ENCODE data around the gene CUL4A. TPM values are rescaled to one million over a fixed set of nuclear protein-coding genes. Genes with fewer than 3 reads are reported as not detected.

The CUL4A gene
- total and polyA plus RNA-seq, 2 experiments from 2014 or later, result 52.2 to 85.3 TPM

GRCh38 chr13:113273851-113274590 is 64.6 kb downstream of the CUL4A start:
- peak overlapping the region; percentile 15 for H3K4me2 ChIP-seq
- no peak overlapping the region for H2AFZ ChIP-seq
- no peaks in the 10 kb centered on the region for H3K9me2 ChIP-seq (replicated peaks; ENCODE audit: insufficient read depth)
- no peaks in the 10 kb centered on the region for H3K27me3 ChIP-seq
- no peaks in the 10 kb centered on the region for H4K20me1 ChIP-seq (ENCODE audit: insufficient read depth, poor library complexity, severe bottlenecking)
- no peak overlapping the region for H3K4me3 ChIP-seq
- 88% methylated on average over 15 of the region's 15 CpGs for WGBS (ENCODE audit: low lambda C conversion rate, missing lambda C conversion rate)
- no peaks in the 10 kb centered on the region for H3K36me3 ChIP-seq (replicated peaks; ENCODE audit: insufficient read depth, low read depth)
- peak overlapping the region; percentile 94 for H3K27ac ChIP-seq
- no peaks in the 10 kb centered on the region for H3K9me3 ChIP-seq (ENCODE audit: low read depth)
- H3K79me2 ChIP-seq, result no peaks in the 10 kb centered on the region
- no peak for TF ChIP-seq CTCF (IDR thresholded peaks at IDR 0.05; ENCODE audit: poor library complexity)
- TF ChIP-seq EZH2phosphoT487 (IDR thresholded peaks at IDR 0.05; ENCODE audit: low read depth, severe bottlenecking, unreplicated experiment), result no peak
- no peak for TF ChIP-seq EZH2 (IDR thresholded peaks at IDR 0.05; ENCODE audit: borderline replicate concordance)
- peak; percentile 76 for DNase-seq (ENCODE audit: low spot score)
- H3K4me1 ChIP-seq (ENCODE audit: insufficient read depth), result peaks cover 22% of the 10 kb centered on the region

GRCh38 chr13:113274721-113275120 is 65.3 kb downstream of the CUL4A start:
- no peaks in the 10 kb centered on the region for H3K79me2 ChIP-seq

GRCh38 chr13:113275387-113275786 is 66.0 kb downstream of the CUL4A start:
- no peaks in the 10 kb centered on the region for H4K20me1 ChIP-seq (ENCODE audit: insufficient read depth, poor library complexity, severe bottlenecking)
- no peak overlapping the region for H2AFZ ChIP-seq
- H3K9me3 ChIP-seq (ENCODE audit: low read depth), result no peaks in the 10 kb centered on the region
- H3K36me3 ChIP-seq (replicated peaks; ENCODE audit: insufficient read depth, low read depth), result no peaks in the 10 kb centered on the region
- H3K4me2 ChIP-seq, result no peak overlapping the region
- DNase-seq (ENCODE audit: low spot score), result peak; percentile 71
- H3K4me1 ChIP-seq (ENCODE audit: insufficient read depth), result peaks cover 22% of the 10 kb centered on the region
- no peaks in the 10 kb centered on the region for H3K79me2 ChIP-seq
- no peaks in the 10 kb centered on the region for H3K27me3 ChIP-seq
- 34% methylated on average over 3 of the region's 3 CpGs for WGBS (ENCODE audit: low lambda C conversion rate, missing lambda C conversion rate)
- TF ChIP-seq CTCF (IDR thresholded peaks at IDR 0.05; ENCODE audit: poor library complexity), result peak; percentile 65
- TF ChIP-seq EZH2phosphoT487 (IDR thresholded peaks at IDR 0.05; ENCODE audit: low read depth, severe bottlenecking, unreplicated experiment), result no peak
- TF ChIP-seq EZH2 (IDR thresholded peaks at IDR 0.05; ENCODE audit: borderline replicate concordance), result no peak
- H3K9me2 ChIP-seq (replicated peaks; ENCODE audit: insufficient read depth), result no peaks in the 10 kb centered on the region
- H3K4me3 ChIP-seq, result no peak overlapping the region
- H3K27ac ChIP-seq, result peak overlapping the region; percentile 94

More at GRCh38 chr13:113274721-113275120, 65.3 kb downstream of the CUL4A start:
- DNase-seq (ENCODE audit: low spot score), result no peak
- no peak for TF ChIP-seq EZH2phosphoT487 (IDR thresholded peaks at IDR 0.05; ENCODE audit: low read depth, severe bottlenecking, unreplicated experiment)
- TF ChIP-seq CTCF (IDR thresholded peaks at IDR 0.05; ENCODE audit: poor library complexity), result no peak
- TF ChIP-seq EZH2 (IDR thresholded peaks at IDR 0.05; ENCODE audit: borderline replicate concordance), result no peak
- Histone ChIP-seq H3K4me1 (ENCODE audit: insufficient read depth) (peaks cover 22% of the 10 kb centered on the region), H3K9me2 (replicated peaks; ENCODE audit: insufficient read depth) (no peaks in the 10 kb centered on the region), H3K36me3 (replicated peaks; ENCODE audit: insufficient read depth, low read depth) (no peaks in the 10 kb centered on the region), H4K20me1 (ENCODE audit: insufficient read depth, poor library complexity, severe bottlenecking) (no peaks in the 10 kb centered on the region), H3K27me3 (no peaks in the 10 kb centered on the region), H2AFZ (no peak overlapping the region), H3K9me3 (ENCODE audit: low read depth) (no peaks in the 10 kb centered on the region), H3K27ac (peak overlapping the region; percentile 94), H3K4me3 (no peak overlapping the region), H3K4me2 (peak overlapping the region; percentile 15)
- WGBS (ENCODE audit: low lambda C conversion rate, missing lambda C conversion rate), result 90% methylated on average over 3 of the region's 3 CpGs
